Raji (cell line): ENCODE measurements around the gene HLX.

ENCODE experiments used
- POLR2A ChIP-seq: IDR thresholded peaks from 2 replicates; pipeline ENCODE4 v1.6.1; 2011; ENCODE audit warnings: low read depth, low read length, control low read depth; ENCODE audit not compliant: insufficient read depth

Gene HLX

DNA sequence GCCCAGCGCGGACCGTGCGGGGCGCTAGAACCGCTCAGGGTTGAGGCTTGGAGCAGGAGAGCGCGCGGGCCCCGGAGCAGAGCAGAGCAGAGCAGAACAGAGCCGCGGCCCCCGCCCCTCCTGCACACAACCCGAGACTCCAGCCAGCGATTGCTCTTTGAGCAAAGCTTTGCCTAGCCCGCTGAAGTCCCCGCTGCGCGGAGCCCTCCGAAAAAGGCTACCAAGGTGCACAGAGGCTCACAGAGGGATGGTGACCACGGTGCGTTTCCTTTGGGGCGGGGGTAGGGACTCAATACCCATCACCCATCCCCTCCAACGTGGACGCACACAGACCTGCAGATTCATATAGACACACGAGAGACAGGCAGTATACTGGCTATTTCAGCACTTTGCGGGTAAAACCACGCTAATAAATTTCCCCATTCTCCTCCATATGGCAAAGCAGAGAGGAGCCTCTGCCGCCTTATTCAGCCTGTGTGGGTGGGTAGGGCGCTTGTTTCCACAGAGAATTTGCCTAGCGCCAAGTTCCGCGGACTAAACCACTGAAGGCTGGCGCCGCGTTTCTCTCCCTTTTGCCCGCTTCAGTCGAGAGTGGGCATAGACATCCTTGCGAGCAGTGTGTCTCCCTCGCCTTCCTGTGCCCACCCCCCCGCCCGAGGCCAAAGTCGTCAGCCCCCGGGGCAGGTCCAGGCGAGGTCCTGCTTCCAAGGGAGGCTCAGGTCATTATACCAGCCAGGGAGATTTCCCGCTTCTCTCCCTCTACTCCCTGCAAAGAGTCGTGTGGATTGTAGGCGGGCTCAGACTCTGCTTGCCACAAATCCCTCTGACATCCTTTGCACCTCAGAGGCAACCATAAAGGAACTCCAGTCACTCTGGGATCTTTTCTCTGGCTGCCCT, 8.5 kb downstream of the HLX start:
- TF ChIP-seq POLR2A, result no peak

DNA sequence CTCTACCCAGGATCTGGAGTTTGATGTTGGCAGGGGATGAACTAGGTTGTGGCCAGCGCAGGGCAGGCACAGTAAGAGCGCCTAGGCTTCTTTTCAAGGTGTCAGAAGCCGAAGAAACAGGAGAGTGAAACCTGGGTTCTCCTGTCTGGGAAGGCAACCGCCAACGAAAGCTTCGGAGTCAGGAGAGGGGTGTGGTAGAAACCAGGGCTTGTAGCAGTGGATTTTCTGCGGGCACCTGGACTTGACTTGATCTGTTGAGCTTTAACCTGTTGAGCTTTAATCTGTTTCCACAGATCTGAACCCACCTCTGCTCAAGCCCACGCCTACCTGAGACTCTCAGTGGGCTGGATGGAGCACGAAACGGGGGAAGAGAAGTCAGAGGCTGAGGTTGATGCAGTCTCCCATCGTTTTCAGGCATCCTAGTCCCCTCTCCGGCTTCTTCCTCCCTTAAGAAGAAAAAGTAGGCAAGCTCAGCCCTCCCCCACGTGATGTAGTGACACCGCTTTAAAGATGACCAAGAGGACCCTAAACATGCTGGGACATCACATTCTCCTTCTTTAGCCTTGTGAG, 9.3 kb downstream of the HLX start:
- TF ChIP-seq POLR2A, result no peak

DNA sequence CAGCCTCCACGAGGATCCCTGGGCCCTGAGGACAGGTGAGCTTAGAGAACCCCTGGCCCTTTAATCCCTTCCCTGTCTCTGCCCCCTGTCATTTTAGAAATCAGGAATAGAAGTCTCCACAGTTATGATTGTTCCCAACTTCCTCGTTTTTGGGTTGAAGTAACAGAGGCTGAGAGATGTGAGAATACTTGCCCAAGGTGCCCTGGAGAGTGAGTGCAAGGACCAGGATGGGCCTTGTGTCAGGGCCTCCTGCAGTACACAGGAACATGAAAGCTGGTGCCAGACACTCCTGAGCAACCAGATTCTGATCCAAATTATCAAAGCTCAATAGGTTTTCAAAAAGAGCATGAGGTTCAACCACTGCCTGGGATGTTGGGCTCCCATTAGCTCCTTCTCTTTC, 10.1 kb downstream of the HLX start:
- no peak for TF ChIP-seq POLR2A

DNA sequence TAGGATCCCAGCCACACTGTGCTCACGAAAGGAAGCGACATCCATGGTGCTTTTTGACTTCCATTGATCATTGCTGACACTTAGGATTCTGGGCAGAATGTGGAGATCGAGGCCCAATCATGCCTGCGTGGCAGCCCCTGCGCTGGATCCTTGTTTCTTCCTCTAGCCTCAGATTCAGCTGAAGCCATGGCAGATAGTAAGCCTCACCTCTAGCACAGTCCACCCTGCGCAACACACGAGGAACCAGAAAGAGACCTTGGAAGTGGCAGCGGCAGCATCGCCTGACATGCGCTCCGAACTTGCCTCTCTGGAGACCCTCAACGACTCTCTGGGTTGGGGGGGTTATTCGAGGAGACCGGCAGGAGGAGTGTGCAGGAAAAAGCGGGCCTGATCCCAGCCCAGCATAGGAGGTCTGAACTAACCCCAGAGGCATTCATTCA, 10.6 kb downstream of the HLX start:
- TF ChIP-seq POLR2A, result no peak

DNA sequence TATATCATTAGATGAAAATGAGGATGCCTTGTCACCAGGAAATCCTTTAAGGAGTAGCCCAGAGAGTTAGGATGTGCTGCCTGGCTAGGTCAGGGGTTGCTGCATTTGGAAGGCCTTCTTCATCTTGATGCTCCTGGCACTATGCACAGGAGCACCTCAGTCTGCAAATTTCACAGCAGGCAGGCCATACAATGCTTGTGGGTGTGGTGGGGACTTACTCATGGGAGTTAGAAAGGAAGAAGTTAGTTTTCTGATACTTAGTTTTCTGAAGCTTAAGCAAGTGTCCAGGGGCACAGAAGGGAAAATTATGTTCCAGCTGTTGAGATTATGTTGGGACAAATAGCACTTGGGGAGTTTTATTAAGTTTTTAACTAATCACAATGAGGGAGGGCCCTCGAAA, 11.4 kb downstream of the HLX start:
- no peak for TF ChIP-seq POLR2A

DNA sequence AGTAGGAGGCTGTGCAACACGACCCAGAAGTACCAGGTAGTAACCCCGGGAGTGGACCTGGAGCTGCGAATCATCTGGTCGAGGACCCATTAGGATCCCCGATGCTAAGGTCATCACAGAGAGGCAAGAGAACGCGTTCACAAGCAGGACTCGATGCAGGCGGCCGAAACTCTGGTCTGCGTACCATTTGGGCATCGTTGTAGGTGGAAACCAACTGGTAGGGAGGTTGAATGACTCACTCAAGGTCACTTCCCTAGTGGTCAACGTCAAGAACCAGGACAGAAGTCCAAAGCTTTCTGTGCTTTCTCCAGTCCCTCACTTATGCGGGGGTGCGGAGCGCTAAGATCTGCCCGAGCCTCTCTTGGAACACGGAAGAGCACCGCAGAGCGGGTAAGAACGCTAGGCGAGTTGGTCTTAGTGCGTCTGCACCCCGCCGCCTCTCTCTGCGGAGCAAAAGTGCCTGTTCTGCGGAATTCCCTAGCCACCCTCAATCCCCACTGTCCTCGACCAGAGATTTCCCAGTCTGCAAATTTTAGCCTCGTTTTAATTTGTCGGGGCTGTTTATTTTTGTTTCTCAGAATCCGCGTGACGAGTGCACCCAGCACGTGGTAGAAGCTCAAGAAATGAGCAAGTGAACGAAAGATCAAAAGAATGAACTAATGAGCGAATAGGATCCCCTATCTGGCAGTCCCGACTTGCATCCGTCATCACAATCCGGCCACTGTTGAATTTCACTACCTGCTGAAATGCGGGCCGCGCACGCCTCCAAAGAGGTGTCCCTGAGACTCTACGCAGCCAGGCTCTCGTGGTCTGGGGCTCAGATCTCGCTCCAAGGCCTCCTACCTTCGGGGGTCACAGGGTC, 12.2 kb downstream of the HLX start:
- no peak for TF ChIP-seq POLR2A

DNA sequence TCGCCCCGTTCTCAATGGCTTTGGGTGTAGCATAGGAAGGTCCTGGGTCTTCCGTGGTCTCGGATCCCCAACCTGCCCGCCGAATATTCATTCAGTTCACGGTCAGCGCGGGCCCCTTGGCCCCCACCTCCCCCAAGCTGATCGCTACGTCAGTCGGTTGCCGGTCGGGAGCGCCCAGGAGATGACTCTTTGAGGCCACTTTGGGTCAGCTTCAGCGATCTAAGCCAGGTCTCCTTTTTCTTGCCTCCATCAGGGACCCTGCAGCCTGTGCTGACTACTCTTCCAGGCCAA, 12.8 kb downstream of the HLX start:
- no peak for TF ChIP-seq POLR2A

DNA sequence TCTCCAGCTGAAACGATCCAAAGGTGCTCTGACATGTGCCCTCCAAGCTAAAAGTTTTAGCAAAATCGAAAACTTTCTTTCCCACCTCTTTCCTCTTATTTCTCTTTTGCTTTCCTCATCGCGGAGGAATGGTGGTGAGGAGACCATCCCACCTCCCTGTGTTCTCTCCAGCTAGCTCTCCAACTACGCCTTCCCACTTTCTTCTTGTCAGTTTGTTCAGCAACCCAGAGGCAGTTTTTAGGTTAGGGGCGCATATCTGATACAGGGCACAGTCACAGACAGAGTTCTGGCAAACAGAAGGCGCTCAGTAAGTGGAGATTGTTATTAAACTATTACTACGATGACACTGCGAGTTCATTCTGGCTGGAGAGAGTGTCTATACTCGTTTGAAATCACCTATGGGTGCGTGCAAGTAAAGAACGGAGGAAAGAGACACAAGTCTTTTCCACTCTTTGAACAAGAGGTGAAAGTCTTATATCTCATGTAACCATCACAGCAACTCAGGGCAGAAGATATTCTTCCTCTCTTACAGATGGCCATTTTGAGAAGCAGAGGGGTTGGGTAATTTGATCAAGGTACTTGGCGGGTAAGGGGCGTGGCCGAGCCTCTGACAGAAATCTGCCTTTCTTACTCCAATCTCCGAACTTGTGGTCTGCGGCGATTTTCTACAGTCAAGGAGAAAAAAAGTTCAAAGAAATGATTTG, 13.9 kb downstream of the HLX start:
- no peak for TF ChIP-seq POLR2A

DNA sequence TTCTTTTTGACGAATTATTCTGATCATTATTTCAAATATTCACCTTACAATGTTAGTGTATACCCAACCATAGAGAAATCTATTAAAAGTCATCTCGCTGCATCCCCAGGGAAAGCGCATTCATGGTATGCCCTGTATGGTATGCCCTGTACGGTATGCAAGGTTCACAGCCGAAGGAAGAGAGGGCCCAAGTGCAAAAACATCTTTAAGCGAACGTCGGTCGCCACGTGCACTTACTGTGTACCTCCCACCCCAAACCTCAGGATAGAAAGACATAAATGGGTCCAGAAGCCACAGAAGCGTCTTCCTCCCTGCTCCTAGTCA, 14.4 kb downstream of the HLX start:
- no peak for TF ChIP-seq POLR2A

DNA sequence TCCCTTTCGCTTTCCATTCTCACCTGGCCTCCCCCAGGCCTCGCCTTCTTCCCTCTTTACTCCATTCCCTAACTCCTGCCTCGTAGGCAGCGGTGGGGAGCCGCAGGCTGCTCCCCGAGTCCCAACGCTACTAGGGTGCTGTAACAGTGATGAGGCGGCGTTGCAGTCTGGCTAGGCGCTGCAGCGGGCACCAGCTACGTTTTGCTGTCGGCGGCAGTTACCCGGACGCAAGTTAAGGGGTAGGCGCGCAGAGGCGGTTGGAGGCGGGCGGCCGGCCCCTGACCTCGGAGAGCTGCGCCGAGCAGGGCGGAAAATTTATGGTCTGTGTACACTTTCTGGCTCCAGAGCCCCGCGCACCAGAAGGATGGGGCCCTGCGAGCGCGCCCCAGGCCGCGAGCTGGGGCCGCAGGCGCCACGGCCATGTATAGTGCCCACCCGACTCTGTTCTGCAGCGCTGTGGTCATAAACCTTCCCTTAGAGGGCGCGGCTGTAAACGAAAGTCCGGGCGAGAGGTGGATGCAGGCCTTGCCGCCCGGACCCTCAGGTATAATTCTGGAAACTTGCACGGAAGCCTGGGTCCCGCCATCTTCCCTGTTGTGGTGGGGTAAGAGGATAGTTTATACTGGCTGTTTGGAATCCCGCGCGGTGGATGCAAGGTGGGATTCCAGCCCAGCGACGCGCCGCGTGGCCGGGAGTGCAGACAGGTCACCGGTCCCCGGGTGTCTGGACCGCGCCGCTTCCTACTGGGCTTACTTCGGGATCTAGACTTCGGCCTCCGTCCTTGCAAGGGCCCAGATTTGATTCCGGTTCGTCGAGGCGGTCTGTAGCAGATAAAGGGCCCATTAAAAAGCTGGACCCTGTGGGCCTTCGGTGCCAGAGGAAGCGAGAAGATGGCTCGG, 15.0 kb downstream of the HLX start:
- no peak for TF ChIP-seq POLR2A

DNA sequence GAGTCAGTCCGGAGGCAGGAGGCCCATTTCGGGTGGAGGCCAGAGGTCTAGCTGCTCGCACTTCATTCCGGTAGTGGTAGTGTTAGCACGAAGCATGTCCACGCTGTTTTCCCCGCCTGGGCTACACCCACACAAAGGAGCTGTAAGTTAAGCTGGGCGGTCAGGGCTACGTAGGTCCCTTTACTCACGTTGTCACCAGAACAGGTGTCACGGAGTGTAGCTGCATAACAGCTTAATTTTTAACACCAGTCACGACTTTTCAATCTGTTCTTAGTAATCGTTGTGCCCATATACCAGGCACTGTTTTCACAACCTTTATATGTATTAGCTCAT, 15.6 kb downstream of the HLX start:
- no peak for TF ChIP-seq POLR2A

DNA sequence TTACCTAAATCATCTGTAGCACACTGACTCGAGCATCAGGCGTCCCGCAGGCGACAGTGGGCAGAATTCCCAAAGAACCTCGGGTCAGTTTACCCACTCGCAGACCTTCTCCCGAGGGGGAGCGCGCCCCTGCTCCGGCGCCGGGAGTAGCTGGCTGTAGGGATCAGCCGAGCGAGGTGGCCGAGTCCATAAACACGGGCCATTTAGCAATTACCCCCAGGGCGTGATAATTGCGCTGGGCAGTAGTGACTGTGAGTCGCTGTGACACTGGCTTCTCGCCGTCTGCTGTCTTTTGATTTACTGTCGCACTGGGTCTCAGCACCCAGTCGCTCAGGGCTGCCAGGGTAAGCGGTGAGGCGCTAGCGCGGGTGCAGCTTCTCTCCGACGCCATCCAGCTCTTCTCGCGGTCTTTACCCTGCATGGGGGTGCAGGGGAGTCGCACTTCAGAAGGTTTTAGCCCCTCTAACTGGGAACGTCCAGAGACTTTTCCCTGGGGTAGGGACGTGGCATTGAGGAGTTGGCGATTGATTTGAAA, 16.2 kb downstream of the HLX start:
- TF ChIP-seq POLR2A, result no peak

DNA sequence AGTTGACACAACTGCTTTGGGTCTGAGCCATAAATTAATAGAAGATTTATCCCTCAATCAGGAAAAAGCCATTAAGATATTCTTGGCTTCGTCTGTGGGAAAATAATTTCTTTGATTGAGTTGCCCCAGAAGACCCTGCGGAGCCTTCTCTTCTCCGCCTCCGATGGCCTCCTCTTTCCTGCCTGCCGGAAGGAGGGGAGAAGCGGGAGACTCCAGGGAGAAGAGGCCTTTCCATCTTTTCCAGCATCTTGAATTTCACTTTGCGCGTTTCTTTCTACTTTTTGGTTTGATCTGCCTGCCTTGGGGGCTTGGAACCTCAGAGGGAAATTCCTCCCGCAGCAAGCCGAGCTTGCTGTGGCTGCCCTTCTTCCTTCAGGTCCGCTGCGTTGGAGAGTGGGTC, 16.8 kb downstream of the HLX start:
- TF ChIP-seq POLR2A, result no peak

DNA sequence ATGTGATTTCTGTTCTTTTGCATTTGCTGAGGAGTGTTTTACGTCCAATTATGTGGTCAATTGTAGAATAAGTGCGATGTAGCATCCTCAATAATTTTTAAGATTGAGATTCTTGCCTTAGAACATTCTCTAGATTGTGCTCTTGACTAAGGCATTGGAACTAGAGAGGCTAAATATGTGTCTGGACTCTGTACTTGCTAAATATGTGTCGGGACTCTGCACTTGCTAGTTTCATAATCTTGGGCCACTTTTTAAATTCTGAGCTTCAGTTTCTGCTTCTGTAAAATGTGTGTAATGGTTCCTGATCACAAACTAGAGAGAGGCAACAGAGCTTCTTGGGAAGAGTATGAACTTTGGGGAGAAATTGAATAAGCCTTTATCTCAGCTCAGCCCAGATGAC, 21.6 kb downstream of the HLX start:
- TF ChIP-seq POLR2A, result no peak
